Loucy (cell line): Measurements from ENCODE around the gene FAT2.

Experiments used
- EZH2phosphoT487 ChIP-seq: fragments of 200-600 bp; IDR thresholded peaks from 2 replicates; pipeline ENCODE4 v1.6.1; 2018; ENCODE audit warnings: antibody characterized with exemption, mild to moderate bottlenecking, moderate library complexity, borderline replicate concordance
- TF ChIP-seq, protein P1 (sequence below): fragments of 200-600 bp; sonication (generic); conservative IDR thresholded peaks from 2 replicates; pipeline ENCODE4 v1.5.1; 2014; ENCODE audit warnings: mild to moderate bottlenecking, antibody characterized with exemption, low read length

DNA sequence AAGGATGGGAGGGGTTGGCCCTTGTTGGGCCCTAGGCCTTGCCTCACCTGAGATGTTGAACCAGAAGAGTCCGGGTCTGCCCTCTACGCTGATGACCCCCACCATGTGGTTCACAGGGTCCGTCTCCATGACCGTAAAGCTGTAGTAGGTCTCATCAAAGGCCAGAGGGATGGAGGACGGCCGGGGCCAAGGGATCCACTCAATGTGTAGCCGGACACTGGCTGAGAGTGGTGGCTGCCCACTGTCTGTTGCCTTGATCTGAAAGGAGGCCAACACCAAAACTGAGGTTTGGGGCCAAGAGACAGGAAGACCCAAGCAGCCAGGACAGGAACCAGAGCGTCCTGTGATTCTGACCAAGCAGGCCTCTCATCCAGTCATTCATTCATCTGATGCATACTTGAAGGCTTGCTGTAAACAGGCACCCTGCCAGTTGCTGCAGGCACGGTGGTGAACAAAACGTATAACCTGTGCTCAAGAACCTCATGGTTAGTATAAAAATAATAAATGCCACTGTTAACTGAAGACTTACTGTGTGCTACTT lies 37.9 kb downstream of the FAT2 start:
- TF ChIP-seq, protein P1, sequence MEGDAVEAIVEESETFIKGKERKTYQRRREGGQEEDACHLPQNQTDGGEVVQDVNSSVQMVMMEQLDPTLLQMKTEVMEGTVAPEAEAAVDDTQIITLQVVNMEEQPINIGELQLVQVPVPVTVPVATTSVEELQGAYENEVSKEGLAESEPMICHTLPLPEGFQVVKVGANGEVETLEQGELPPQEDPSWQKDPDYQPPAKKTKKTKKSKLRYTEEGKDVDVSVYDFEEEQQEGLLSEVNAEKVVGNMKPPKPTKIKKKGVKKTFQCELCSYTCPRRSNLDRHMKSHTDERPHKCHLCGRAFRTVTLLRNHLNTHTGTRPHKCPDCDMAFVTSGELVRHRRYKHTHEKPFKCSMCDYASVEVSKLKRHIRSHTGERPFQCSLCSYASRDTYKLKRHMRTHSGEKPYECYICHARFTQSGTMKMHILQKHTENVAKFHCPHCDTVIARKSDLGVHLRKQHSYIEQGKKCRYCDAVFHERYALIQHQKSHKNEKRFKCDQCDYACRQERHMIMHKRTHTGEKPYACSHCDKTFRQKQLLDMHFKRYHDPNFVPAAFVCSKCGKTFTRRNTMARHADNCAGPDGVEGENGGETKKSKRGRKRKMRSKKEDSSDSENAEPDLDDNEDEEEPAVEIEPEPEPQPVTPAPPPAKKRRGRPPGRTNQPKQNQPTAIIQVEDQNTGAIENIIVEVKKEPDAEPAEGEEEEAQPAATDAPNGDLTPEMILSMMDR, result no peak
- no peak for TF ChIP-seq EZH2phosphoT487
